PC-9 (cell line): ENCODE results near the gene BCO2. TPM values are rescaled to one million over a fixed set of nuclear protein-coding genes. Genes with fewer than 3 reads are reported as not detected.

Experiments used
- BruUV-seq: library from RNA; stranded (reverse); fragments of 400-500 nt; replicated peaks from 2 replicates; lab custom pipeline; 2021; lab: Mats Ljungman, UMichigan
- CTCF ChIA-PET: fragments of 300-600 bp; sonication (Branson Sonifier 250); formaldehyde crosslinking; loops from one replicate; lab custom pipeline; 2022; ENCODE audit warnings: antibody characterized with exemption; lab: Charles Lee
- POLR2A ChIA-PET: fragments of 300-600 bp; sonication (Branson Sonifier 250); formaldehyde crosslinking; loops from one replicate; lab custom pipeline; 2022; ENCODE audit warnings: antibody characterized with exemption; ENCODE audit not compliant: unreplicated experiment; lab: Charles Lee
- DNase-seq, 2 experiments: peaks; one replicate each; pipeline versions ENCODE4 v3.0.0 to v3.0.0-alpha.2; 2015 to 2022; ENCODE audit warnings: mixed read lengths in 1 of 2
- H2AFZ ChIP-seq: fragments of 200-600 bp; sonication (generic); 2 replicates; pipeline ENCODE4 v1.8.1; 2017; ENCODE audit warnings: antibody characterized with exemption
- H3F3A ChIP-seq: fragments of 200-600 bp; sonication (generic); 2 replicates; pipeline ENCODE4 v1.8.1; 2017; ENCODE audit warnings: antibody characterized with exemption, mild to moderate bottlenecking, low read depth; ENCODE audit not compliant: insufficient read depth
- H3K27ac ChIP-seq: fragments of 200-600 bp; sonication (generic); 2 replicates; pipeline ENCODE4 v1.6.1; 2016; ENCODE audit warnings: mixed run types
- H3K27me3 ChIP-seq: fragments of 200-600 bp; sonication (generic); 2 replicates; pipeline ENCODE4 v1.6.1; 2016; ENCODE audit warnings: low read depth, mixed run types; ENCODE audit not compliant: insufficient read depth
- H3K36me3 ChIP-seq: fragments of 200-600 bp; sonication (generic); 2 replicates; pipeline ENCODE4 v1.6.1; 2016; ENCODE audit warnings: low read depth, mixed run types
- H3K4me1 ChIP-seq: fragments of 200-600 bp; sonication (generic); replicated peaks from 2 replicates; pipeline ENCODE4 v1.6.1; 2016; ENCODE audit warnings: mixed run types; ENCODE audit not compliant: insufficient read depth
- H3K4me2 ChIP-seq: fragments of 200-600 bp; sonication (generic); 2 replicates; pipeline ENCODE4 v1.6.1; 2017; ENCODE audit warnings: mixed run types
- H3K4me3 ChIP-seq: fragments of 200-600 bp; sonication (generic); 2 replicates; pipeline ENCODE4 v1.6.1; 2016; ENCODE audit warnings: mixed run types
- H3K79me2 ChIP-seq: fragments of 200-600 bp; sonication (generic); 2 replicates; pipeline ENCODE4 v1.6.1; 2017; ENCODE audit warnings: low read depth, mixed run types
- H3K9me2 ChIP-seq: fragments of 200-600 bp; sonication (generic); 2 replicates; pipeline ENCODE4 v1.8.1; 2017; ENCODE audit warnings: mild to moderate bottlenecking; ENCODE audit not compliant: insufficient read depth
- H3K9me3 ChIP-seq: fragments of 200-600 bp; sonication (generic); 2 replicates; pipeline ENCODE4 v1.8.1; 2016; ENCODE audit warnings: low read depth; ENCODE audit not compliant: insufficient read depth
- H4K20me1 ChIP-seq: fragments of 200-600 bp; sonication (generic); 2 replicates; pipeline ENCODE4 v1.8.1; 2017; ENCODE audit not compliant: insufficient read depth
- EZH2 ChIP-seq: fragments of 200-600 bp; sonication (generic); IDR thresholded peaks from 2 replicates; pipeline ENCODE4 v1.8.0; 2017; ENCODE audit warnings: antibody characterized with exemption, low read depth
- intact Hi-C: fragments of 100-400 bp; cut with micrococcal nuclease; formaldehyde crosslinking; loops from one replicate; pipeline ENCODE4 v1.10.0; 2022; ENCODE audit not compliant: unreplicated experiment
- total RNA-seq: library from RNA; stranded (reverse); gene quantifications from 2 replicates; pipeline ENCODE4 v1.2.3, GENCODE V29; 2021
- TF ChIP-seq, protein P1 (sequence below): fragments of 200-600 bp; sonication (generic); conservative IDR thresholded peaks from 2 replicates; pipeline ENCODE4 v1.6.1; 2017; ENCODE audit warnings: mixed run types, antibody characterized with exemption, mild to moderate bottlenecking, moderate library complexity

The BCO2 gene
- total RNA-seq, 1 experiment from 2014 or later: 3.0 TPM

DNA sequence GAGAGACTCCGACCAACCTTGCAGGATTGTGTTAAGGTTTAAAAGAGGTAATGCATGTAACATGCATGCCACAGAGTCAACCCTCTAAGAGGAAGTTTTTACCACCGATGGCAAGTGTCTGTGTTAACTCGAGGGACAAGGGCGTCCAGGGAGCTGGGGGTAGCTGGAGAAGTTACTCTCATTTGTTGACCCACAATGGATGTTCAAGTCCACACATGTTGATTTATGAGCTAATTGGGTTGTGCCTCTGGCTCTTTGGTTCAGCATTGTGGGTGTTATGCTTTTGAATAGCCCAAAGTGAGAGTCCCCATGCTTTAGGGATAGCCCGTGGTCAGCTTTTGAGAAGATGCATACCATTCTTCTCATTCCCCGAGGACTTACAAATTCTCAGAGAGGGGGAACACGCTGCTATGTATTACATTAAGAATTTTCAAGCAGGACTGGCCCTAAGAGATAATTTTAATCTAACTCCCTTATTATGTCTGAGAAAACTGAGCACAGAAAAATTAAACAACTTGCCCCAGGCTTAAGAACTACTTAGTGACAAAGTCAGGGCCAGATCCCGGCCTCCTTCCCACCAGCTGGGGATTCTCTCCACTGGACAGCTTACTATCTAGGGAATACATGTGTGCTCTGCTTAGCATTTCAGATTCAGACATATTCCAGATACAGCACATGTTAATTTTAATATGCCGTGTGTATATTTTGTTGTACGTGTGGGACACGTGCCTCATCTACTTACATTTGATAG, 90.5 kb downstream of the BCO2 start:
- POLR2A ChIA-PET: no interaction called here
- Histone ChIP-seq H3K9me2 (no peaks in the 10 kb centered on the region), H3K27ac (no peak overlapping the region), H3K27me3 (no peaks in the 10 kb centered on the region), H4K20me1 (no peaks in the 10 kb centered on the region), H3F3A (no peaks in the 10 kb centered on the region), H3K9me3 (0 out of 2 replicates have a peak, but pooled peaks cover 3% of the 10 kb centered on the region), H3K36me3 (no peaks in the 10 kb centered on the region), H2AFZ (no peak overlapping the region), H3K79me2 (no peaks in the 10 kb centered on the region), H3K4me1 (no peaks in the 10 kb centered on the region), H3K4me3 (no peak overlapping the region), H3K4me2 (no peak overlapping the region)
- CTCF ChIA-PET: interaction anchor here (0.7 kb wide), 1 partner anchor 15 kb away, joined by 5 read pairs; no protein-coding TSS in a partner anchor
- intact Hi-C loops: no loop called here
- DNase-seq: no peak
- BruUV-seq: no TSS peak
- no peak for TF ChIP-seq EZH2

DNA sequence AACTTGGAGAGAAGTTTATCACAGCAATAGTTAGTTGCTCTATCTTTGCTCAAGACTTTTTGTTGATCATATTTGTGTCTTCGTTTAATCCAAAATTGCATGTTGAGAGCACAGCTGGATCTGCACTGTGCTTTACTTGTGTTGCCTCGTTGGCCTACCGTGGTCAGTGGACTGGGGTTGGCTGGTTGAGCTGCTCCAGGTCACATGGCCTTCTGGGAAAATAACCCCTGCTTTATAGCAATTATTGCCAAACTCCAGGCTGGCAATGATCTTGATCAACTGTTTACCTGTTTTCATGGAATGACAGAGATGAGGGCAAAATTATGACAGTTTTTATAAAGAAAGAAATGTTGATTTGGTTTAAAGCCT, 91.1 kb downstream of the BCO2 start:
- intact Hi-C loops: no loop called here
- no peaks in the 10 kb centered on the region for H3K4me1 ChIP-seq
- no peaks in the 10 kb centered on the region for H3K79me2 ChIP-seq
- H4K20me1 ChIP-seq: no peaks in the 10 kb centered on the region
- H3K36me3 ChIP-seq: no peaks in the 10 kb centered on the region
- DNase-seq: no peak
- no peaks in the 10 kb centered on the region for H3K9me2 ChIP-seq
- H3K27ac ChIP-seq: no peak overlapping the region
- no peak for TF ChIP-seq EZH2
- TF ChIP-seq, protein P1, sequence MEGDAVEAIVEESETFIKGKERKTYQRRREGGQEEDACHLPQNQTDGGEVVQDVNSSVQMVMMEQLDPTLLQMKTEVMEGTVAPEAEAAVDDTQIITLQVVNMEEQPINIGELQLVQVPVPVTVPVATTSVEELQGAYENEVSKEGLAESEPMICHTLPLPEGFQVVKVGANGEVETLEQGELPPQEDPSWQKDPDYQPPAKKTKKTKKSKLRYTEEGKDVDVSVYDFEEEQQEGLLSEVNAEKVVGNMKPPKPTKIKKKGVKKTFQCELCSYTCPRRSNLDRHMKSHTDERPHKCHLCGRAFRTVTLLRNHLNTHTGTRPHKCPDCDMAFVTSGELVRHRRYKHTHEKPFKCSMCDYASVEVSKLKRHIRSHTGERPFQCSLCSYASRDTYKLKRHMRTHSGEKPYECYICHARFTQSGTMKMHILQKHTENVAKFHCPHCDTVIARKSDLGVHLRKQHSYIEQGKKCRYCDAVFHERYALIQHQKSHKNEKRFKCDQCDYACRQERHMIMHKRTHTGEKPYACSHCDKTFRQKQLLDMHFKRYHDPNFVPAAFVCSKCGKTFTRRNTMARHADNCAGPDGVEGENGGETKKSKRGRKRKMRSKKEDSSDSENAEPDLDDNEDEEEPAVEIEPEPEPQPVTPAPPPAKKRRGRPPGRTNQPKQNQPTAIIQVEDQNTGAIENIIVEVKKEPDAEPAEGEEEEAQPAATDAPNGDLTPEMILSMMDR: no peak
- POLR2A ChIA-PET: no interaction called here
- no peaks in the 10 kb centered on the region for H3K27me3 ChIP-seq
- 0 out of 2 replicates have a peak, but pooled peaks cover 3% of the 10 kb centered on the region for H3K9me3 ChIP-seq
- H2AFZ ChIP-seq: no peak overlapping the region
- H3K4me2 ChIP-seq: no peak overlapping the region
- H3K4me3 ChIP-seq: no peak overlapping the region
- no TSS peak for BruUV-seq
- H3F3A ChIP-seq: no peaks in the 10 kb centered on the region
- CTCF ChIA-PET: interaction anchor here (0.5 kb wide), 1 partner anchor 251 kb away, joined by 4 read pairs; no protein-coding TSS in a partner anchor

DNA sequence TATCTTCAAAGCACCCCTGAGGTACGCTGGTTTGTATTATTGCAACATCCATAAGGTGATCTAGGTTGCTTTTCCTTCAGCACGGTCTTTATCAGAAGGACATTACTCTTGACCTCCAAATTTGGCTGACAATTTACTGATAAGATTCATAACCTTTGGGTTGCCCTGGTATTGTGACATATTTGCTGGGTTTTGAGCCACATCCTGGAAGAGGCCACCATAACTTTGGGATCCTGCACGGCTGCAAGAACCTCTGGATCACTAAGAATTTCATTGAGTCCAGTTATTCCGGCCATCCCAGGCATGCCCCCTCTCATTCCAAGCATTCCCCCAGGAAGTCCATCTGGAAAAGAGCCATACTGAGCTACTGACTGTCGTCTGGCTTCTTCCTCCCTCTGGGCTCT, 91.9 kb downstream of the BCO2 start:
- DNase-seq: no peak
- no peaks in the 10 kb centered on the region for H3K4me1 ChIP-seq
- H3F3A ChIP-seq: no peaks in the 10 kb centered on the region
- no peaks in the 10 kb centered on the region for H3K27me3 ChIP-seq
- H3K4me2 ChIP-seq: no peak overlapping the region
- H2AFZ ChIP-seq: no peak overlapping the region
- H3K4me3 ChIP-seq: no peak overlapping the region
- TF ChIP-seq EZH2: no peak
- H3K27ac ChIP-seq: no peak overlapping the region
- H3K9me3 ChIP-seq: 0 out of 2 replicates have a peak, but pooled peaks cover under 1% of the 10 kb centered on the region
- H4K20me1 ChIP-seq: no peaks in the 10 kb centered on the region
- BruUV-seq: no TSS peak
- intact Hi-C loops: no loop called here
- H3K9me2 ChIP-seq: no peaks in the 10 kb centered on the region
- POLR2A ChIA-PET: no interaction called here
- no peaks in the 10 kb centered on the region for H3K36me3 ChIP-seq
- no peaks in the 10 kb centered on the region for H3K79me2 ChIP-seq
- CTCF ChIA-PET: interaction anchor here (0.5 to 0.6 kb wide), 2 partner anchors 38 to 252 kb away, joined by 4 read pairs; no protein-coding TSS in a partner anchor

DNA sequence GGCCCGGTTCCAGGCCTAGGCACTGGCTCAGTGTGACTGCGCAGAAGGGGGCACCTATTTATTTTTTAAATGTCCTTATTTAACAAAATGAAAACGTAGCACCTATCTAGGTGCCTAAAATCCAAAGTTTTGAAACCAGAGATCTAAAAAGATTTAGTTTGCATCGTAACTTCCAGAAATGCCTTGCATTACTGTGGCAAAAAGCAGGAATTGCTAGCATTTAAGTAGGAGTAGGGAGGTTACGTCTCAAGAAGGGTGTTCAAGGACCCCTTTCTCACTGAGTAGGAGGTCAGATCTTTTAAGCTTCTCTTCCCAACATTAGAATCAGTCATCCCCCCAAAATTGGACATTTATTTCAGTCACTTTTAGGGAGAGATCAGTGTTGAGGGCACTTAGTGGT, 93.1 kb downstream of the BCO2 start:
- intact Hi-C loops: no loop called here
- POLR2A ChIA-PET: no interaction called here
- no TSS peak for BruUV-seq
- TF ChIP-seq, protein P1: no peak
- no peak for TF ChIP-seq EZH2
- Histone ChIP-seq H3K27me3 (no peaks in the 10 kb centered on the region), H3K4me3 (no peak overlapping the region), H3K4me2 (no peak overlapping the region), H3K9me2 (no peaks in the 10 kb centered on the region), H3K79me2 (no peaks in the 10 kb centered on the region), H3K4me1 (no peaks in the 10 kb centered on the region), H4K20me1 (no peaks in the 10 kb centered on the region), H2AFZ (no peak overlapping the region), H3F3A (no peaks in the 10 kb centered on the region), H3K27ac (no peak overlapping the region), H3K9me3 (no peaks in the 10 kb centered on the region), H3K36me3 (no peaks in the 10 kb centered on the region)
- CTCF ChIA-PET: no interaction called here
- no peak for DNase-seq
